Activated CD4-positive, alpha-beta T cell treated with anti-CD3 and anti-CD28 coated beads, Interleukin-2, amount 50 U/mL, for 48 hours (primary cell): ENCODE measurements around the gene LRCH1.

ENCODE experiments used
- DNase-seq, 2 experiments: peaks; one replicate each; pipeline ENCODE4 v3.0.0-alpha.2; 2020

Gene LRCH1

DNA sequence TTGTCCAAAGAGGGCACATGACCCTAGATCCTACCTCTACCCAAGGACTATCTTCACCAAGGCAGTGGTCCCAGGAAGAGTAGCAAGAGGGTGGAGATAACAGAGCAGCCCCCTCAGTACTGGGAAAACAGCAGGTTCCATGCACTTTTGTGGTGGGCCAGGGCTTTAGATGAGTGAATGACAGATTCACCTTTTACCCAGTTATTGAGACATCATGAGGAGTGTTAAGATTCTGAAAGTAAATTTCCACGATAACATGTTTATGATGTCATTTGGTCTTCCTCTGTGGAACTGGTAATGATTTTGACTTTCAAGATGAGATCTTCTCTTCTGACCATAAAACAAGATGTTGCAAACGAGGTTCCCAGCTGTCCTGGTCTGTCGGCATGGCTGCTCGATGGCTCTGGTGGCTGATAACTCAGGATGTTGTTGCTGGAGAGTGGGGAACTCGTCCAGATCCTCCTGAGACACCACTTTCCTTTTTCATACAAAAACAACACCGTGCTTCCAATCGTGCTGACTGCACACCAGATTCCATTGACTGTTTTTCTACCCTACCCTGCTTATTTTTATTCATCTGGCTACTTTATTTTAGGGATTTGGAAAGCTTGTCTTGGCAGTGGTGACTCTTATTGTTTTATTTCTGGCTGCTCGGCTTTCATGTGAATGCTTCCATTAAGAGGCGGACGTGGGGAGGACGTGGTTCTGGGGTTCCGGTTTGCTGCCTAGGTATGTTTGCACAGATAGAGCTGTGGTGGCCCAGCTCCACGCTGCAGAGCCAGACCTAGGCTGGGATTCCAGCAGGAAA, 88.5 kb downstream of the LRCH1 start:
- DNase-seq, result no peak

GRCh38 chr13:46642254-46642653, 89.3 kb downstream of the LRCH1 start:
- DNase-seq, result no peak

GRCh38 chr13:46643165-46643777, 90.3 kb downstream of the LRCH1 start:
- DNase-seq, result no peak

- DNase-seq, result no peak
These were observed 91.8 kb downstream of the LRCH1 start for GRCh38 chr13:46644816-46645215.

DNA sequence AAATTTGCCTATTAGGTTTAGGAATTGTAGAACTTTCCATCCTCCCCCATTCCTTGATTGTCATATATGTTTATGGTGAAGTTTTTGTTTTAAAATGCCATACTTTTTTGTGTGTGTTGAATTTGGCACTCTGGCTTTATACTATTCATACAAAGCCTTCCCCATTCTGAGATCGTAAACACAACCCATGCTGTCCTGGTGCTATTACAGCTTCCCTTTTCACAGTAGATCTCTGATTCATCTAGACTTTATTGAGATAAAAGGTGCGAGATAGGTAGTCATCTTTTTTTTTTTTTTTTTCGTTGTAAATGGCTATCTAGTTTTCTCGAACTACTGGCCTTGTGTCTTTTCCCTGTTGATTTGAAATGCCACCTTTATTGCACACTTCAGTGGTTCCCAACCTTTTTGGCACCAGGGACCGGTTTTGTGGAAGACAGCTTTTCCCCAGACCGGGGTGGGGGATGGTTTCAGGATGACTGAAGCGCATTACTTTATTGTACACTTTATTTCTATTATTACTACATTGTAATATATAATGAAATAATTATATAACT, 94.6 kb downstream of the LRCH1 start:
- DNase-seq, result no peak

DNA sequence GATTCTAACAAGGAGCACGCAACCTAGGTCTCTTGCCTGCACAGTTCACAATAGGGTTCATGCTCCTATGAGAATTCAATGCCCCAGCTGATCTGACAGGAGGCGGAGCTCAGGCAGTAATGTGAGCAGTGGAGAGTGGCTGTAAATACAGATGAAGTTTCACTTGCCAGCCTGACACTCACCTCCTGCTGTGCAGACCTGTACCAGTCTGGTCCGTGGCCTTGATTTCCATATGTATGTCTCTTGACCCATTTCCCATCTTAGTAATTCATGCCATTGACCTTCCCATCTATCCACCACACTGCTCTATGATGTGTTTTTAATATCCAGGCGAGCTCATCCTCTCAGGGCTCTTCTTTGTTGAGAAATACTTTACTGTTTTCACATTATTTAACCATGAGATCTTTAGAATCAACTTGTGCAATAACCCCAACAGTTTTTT, 95.2 kb downstream of the LRCH1 start:
- DNase-seq, result no peak

DNA sequence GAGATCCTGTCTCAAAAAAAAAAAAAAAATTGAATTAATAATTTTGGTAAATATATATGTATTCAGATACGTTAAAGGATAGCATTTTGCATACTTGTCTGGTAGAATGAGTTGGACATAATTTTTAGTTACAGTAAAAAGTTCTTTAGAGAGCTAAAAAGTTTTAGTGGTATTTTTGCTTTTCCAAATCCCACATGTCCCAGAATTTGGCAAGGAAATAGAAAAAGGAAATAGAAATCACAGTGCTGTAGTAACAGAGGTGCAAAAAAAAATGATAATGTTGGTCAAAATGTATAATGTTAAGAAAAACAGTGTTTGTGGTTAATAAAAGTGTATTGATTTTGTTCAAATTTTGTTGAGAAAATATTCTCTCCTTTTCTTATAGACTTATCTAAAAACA, 96.8 kb downstream of the LRCH1 start:
- no peak for DNase-seq

- no peak for DNase-seq
These were observed 102.0 kb downstream of the LRCH1 start for GRCh38 chr13:46654951-46655350.

- no peak for DNase-seq
These were observed 102.6 kb downstream of the LRCH1 start for GRCh38 chr13:46655377-46656180.

GRCh38 chr13:46656786-46657185, 103.8 kb downstream of the LRCH1 start:
- DNase-seq, result no peak

- no peak for DNase-seq
These were observed 106.6 kb downstream of the LRCH1 start for GRCh38 chr13:46659413-46660065.

DNA sequence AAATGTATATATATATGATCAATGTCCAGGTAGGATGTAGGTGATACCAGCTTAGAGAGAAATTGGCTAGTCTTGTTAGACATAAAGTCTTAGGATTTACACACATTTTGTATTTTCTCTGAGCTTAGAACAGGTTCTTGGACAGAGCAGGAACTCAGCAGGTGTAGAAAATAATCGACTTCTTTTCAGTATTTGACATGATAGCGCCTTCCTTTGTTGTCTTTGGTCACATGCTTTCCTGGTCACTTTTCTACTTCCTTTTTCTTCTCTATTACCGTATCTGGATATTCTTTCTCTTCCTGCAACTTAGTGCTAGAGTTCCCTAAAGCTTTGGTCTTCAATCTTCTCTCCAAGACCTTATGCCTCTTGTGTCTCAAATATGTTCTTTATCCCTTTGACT, 107.4 kb downstream of the LRCH1 start:
- DNase-seq, result no peak

GRCh38 chr13:46660857-46661256, 107.9 kb downstream of the LRCH1 start:
- no peak for DNase-seq

- DNase-seq, result no peak
These were observed 109.7 kb downstream of the LRCH1 start for GRCh38 chr13:46662690-46663089.

GRCh38 chr13:46663206-46664037, 110.5 kb downstream of the LRCH1 start:
- no peak for DNase-seq

DNA sequence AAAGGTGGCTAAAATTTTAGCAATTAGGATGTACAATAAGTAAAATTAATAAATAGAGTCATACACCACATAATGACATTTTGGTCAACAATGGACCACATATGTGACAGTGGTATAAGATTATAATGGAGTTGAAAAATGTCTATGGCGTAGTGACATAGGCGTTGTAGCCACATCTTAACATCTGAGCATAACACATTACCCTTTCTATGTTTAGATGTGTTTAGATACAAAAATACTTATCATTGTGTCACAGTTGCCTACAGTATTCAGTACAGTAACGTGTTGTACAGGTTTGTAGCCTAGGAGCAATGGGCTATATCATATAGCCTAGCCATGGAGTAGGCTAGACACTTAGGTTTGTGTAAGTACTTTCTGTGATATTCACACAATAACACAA, 111.2 kb downstream of the LRCH1 start:
- DNase-seq, result no peak

- DNase-seq, result no peak
These were observed 112.3 kb downstream of the LRCH1 start for GRCh38 chr13:46665248-46665632.

DNA sequence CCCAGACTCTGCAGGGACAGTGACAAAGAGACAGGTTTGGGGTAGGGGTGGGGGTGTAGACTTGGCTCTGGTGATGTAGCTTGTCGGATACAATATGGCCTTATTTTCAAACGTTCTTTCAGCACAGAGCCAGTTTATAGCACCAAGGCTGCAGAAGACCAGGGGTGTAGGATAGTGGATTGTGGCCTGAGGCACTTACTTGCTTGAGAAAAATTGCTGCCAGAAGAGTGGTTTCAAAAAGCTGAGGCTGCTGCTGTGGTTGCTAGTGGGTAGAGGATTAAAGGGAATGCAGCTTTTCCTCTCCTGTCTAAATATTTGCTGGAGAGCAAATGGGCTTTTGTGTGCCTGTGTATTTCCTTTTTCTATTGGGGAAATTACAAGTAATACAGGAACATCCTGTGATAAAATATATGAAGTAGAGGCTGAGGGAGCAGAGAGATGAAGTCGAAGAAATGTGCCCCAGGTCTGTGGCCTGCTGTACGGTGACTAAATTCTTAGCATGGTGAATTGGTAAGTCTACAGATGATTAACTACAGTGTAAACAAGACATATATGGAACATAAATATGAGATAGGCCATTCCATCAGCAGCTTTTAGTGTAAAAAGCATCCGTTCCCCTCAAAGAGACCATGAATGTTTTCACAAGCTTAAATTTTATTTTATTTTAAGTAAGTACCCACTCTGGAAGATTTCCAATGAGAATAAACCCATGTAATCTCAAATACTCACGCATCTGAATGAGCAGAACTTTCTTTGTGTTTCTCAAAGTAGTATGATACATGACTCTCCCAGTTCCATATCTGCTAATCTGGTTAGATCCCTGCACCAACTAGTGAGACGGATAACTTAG, 112.9 kb downstream of the LRCH1 start:
- no peak for DNase-seq

- DNase-seq, result no peak
These were observed 113.9 kb downstream of the LRCH1 start for GRCh38 chr13:46666727-46667456.

GRCh38 chr13:46667687-46668281, 114.8 kb downstream of the LRCH1 start:
- DNase-seq, result no peak
